ENCODE data around the gene DCBLD1.

DCBLD1 gene

GRCh38 chr6:117506907-117507306 is 24.4 kb downstream of the DCBLD1 start:
- Histone ChIP-seq H3K27ac (ENCODE audit: low read depth, low read length) (no peak overlapping the region), H3K27me3 (ENCODE audit: control insufficient read depth, low read length) (peaks cover 6% of the 10 kb centered on the region), H3K9me3 (ENCODE audit: control insufficient read depth, insufficient read depth, low read length) (no peaks in the 10 kb centered on the region), H3F3A (ENCODE audit: control insufficient read depth, insufficient read depth) (no peaks in the 10 kb centered on the region), H3K4me3 (ENCODE audit: low read length) (no peak overlapping the region), H4K20me1 (ENCODE audit: control insufficient read depth, insufficient read depth, low read depth, low read length) (no peaks in the 10 kb centered on the region), H3K4me2 (ENCODE audit: low read length) (no peak overlapping the region), H3K4me1 (ENCODE audit: control insufficient read depth, low read length) (no peaks in the 10 kb centered on the region), H3K36me3 (ENCODE audit: control insufficient read depth, low read length) (no peaks in the 10 kb centered on the region), H3K79me2 (ENCODE audit: control insufficient read depth, low read length) (no peaks in the 10 kb centered on the region), H3K9me2 (replicated peaks; ENCODE audit: control insufficient read depth, low read length) (no peaks in the 10 kb centered on the region)
- TF ChIP-seq CTCF (IDR thresholded peaks at IDR 0.05; ENCODE audit: low read depth, low read length, poor library complexity, severe bottlenecking) = no peak
- no peak for TF ChIP-seq EZH2phosphoT487 (IDR thresholded peaks at IDR 0.05; ENCODE audit: borderline replicate concordance, low read length)

- Histone ChIP-seq H3K9me2 (replicated peaks; ENCODE audit: control insufficient read depth, low read length) (no peaks in the 10 kb centered on the region), H4K20me1 (ENCODE audit: control insufficient read depth, insufficient read depth, low read depth, low read length) (no peaks in the 10 kb centered on the region), H3K4me2 (ENCODE audit: low read length) (no peak overlapping the region), H3K4me1 (ENCODE audit: control insufficient read depth, low read length) (no peaks in the 10 kb centered on the region), H3K4me3 (ENCODE audit: low read length) (no peak overlapping the region), H3K79me2 (ENCODE audit: control insufficient read depth, low read length) (no peaks in the 10 kb centered on the region), H3K9me3 (ENCODE audit: control insufficient read depth, insufficient read depth, low read length) (no peaks in the 10 kb centered on the region), H3K36me3 (ENCODE audit: control insufficient read depth, low read length) (no peaks in the 10 kb centered on the region), H3F3A (ENCODE audit: control insufficient read depth, insufficient read depth) (no peaks in the 10 kb centered on the region), H3K27me3 (ENCODE audit: control insufficient read depth, low read length) (no peaks in the 10 kb centered on the region; the same call in 1 of the 2 replicates), H3K27ac (ENCODE audit: low read depth, low read length) (no peak overlapping the region)
- TF ChIP-seq EZH2phosphoT487 (IDR thresholded peaks at IDR 0.05; ENCODE audit: borderline replicate concordance, low read length) (no peak), CTCF (IDR thresholded peaks at IDR 0.05; ENCODE audit: low read depth, low read length, poor library complexity, severe bottlenecking) (no peak)
These were observed 26.0 kb downstream of the DCBLD1 start for GRCh38 chr6:117508450-117508971.

GRCh38 chr6:117509021-117509420 is 26.5 kb downstream of the DCBLD1 start:
- H3K4me2 ChIP-seq (ENCODE audit: low read length) = no peak overlapping the region
- TF ChIP-seq CTCF (IDR thresholded peaks at IDR 0.05; ENCODE audit: low read depth, low read length, poor library complexity, severe bottlenecking) (no peak), EZH2phosphoT487 (IDR thresholded peaks at IDR 0.05; ENCODE audit: borderline replicate concordance, low read length) (no peak)
- H3K9me2 ChIP-seq (replicated peaks; ENCODE audit: control insufficient read depth, low read length) = no peaks in the 10 kb centered on the region
- no peaks in the 10 kb centered on the region for H3K9me3 ChIP-seq (ENCODE audit: control insufficient read depth, insufficient read depth, low read length)
- H4K20me1 ChIP-seq (ENCODE audit: control insufficient read depth, insufficient read depth, low read depth, low read length) = no peaks in the 10 kb centered on the region
- no peak overlapping the region for H3K4me3 ChIP-seq (ENCODE audit: low read length)
- H3F3A ChIP-seq (ENCODE audit: control insufficient read depth, insufficient read depth) = no peaks in the 10 kb centered on the region
- no peaks in the 10 kb centered on the region for H3K36me3 ChIP-seq (ENCODE audit: control insufficient read depth, low read length)
- no peaks in the 10 kb centered on the region for H3K4me1 ChIP-seq (ENCODE audit: control insufficient read depth, low read length)
- H3K79me2 ChIP-seq (ENCODE audit: control insufficient read depth, low read length) = no peaks in the 10 kb centered on the region
- no peaks in the 10 kb centered on the region; the same call in 1 of the 2 replicates for H3K27me3 ChIP-seq (ENCODE audit: control insufficient read depth, low read length)
- H3K27ac ChIP-seq (ENCODE audit: low read depth, low read length) = no peak overlapping the region
